Endothelial cell (in vitro differentiated cells): ENCODE data around the gene COX5B. TPM values are rescaled to one million over a fixed set of nuclear protein-coding genes. Genes with fewer than 3 reads are reported as not detected.
A peak's percentile ranks its signal among the peaks of the same experiment; 100 is the strongest.

Source experiments
- DNase-seq: peaks from one replicate; pipeline ENCODE4 v3.0.0; 2021; ENCODE audit warnings: low spot score
- H3K27ac Mint-ChIP-seq: one replicate; pipeline ENCODE4 v1.8.0; 2021; ENCODE audit warnings: mixed read lengths, inconsistent platforms; ENCODE audit not compliant: unreplicated experiment
- H3K27me3 Mint-ChIP-seq: one replicate; pipeline ENCODE4 v1.8.0; 2021; ENCODE audit warnings: mild to moderate bottlenecking, moderate library complexity, mixed read lengths, inconsistent platforms; ENCODE audit not compliant: unreplicated experiment
- H3K36me3 Mint-ChIP-seq: one replicate; pipeline ENCODE4 v1.8.0; 2021; ENCODE audit warnings: mild to moderate bottlenecking, low read depth, mixed read lengths, inconsistent platforms; ENCODE audit not compliant: unreplicated experiment
- H3K4me1 Mint-ChIP-seq: one replicate; pipeline ENCODE4 v1.8.0; 2021; ENCODE audit warnings: mild to moderate bottlenecking, mixed read lengths, inconsistent platforms; ENCODE audit not compliant: unreplicated experiment
- H3K4me3 Mint-ChIP-seq: one replicate; pipeline ENCODE4 v1.8.0; 2021; ENCODE audit warnings: mild to moderate bottlenecking, mixed read lengths, inconsistent platforms; ENCODE audit not compliant: unreplicated experiment
- H3K9me3 Mint-ChIP-seq: one replicate; pipeline ENCODE4 v1.8.0; 2021; ENCODE audit warnings: mixed read lengths, inconsistent platforms; ENCODE audit not compliant: unreplicated experiment
- CTCF ChIP-seq: fragments of 200-600 bp; sonication (generic); IDR thresholded peaks from one replicate; pipeline ENCODE4 v1.5.0; 2021; ENCODE audit warnings: antibody characterized with exemption; ENCODE audit not compliant: unreplicated experiment
- total RNA-seq: library from RNA; stranded (reverse); fragmentation: NEBNext Ultra II Directional; extraction: Animal tissue kit (Norgen Biotek cat#: 25700); gene quantifications from one replicate; pipeline ENCODE4 v1.2.1, GENCODE V29; 2021; ENCODE audit not compliant: unreplicated experiment

The COX5B gene
- total RNA-seq, 1 donor from 2014 or later = 191 TPM

GRCh38 chr2:97645112-97645694 is 659 bp upstream of the COX5B start:
- peak overlapping the region; percentile 94 for H3K4me3 Mint-ChIP-seq
- peaks cover 15% of the 10 kb centered on the region for H3K36me3 Mint-ChIP-seq
- no peak for TF ChIP-seq CTCF
- peaks cover 14% of the 10 kb centered on the region for H3K4me1 Mint-ChIP-seq
- peak; percentile 33 for DNase-seq
- H3K9me3 Mint-ChIP-seq = no peaks in the 10 kb centered on the region
- H3K27me3 Mint-ChIP-seq = no peaks in the 10 kb centered on the region
- peak overlapping the region; percentile 99 for H3K27ac Mint-ChIP-seq

- Mint-ChIP-seq H3K27ac (peak overlapping the region; percentile 51), H3K4me3 (peak overlapping the region; percentile 94), H3K4me1 (peaks cover 14% of the 10 kb centered on the region), H3K27me3 (no peaks in the 10 kb centered on the region), H3K36me3 (peaks cover 18% of the 10 kb centered on the region), H3K9me3 (no peaks in the 10 kb centered on the region)
- no peak for TF ChIP-seq CTCF
- no peak for DNase-seq
These were observed 1.1 kb downstream of the COX5B start for GRCh38 chr2:97646977-97647376.

- H3K4me1 Mint-ChIP-seq = peaks cover 9% of the 10 kb centered on the region
- H3K27me3 Mint-ChIP-seq = peaks cover 5% of the 10 kb centered on the region
- no peak overlapping the region for H3K27ac Mint-ChIP-seq
- no peak overlapping the region for H3K4me3 Mint-ChIP-seq
- H3K36me3 Mint-ChIP-seq = peaks cover 40% of the 10 kb centered on the region
- no peak for DNase-seq
- peaks cover 3% of the 10 kb centered on the region for H3K9me3 Mint-ChIP-seq
- TF ChIP-seq CTCF = no peak
These were observed 5.3 kb downstream of the COX5B start for GRCh38 chr2:97651114-97651513.

- no peak overlapping the region for H3K4me3 Mint-ChIP-seq
- TF ChIP-seq CTCF = no peak
- peaks cover 11% of the 10 kb centered on the region for H3K27me3 Mint-ChIP-seq
- DNase-seq = no peak
- H3K36me3 Mint-ChIP-seq = peaks cover 37% of the 10 kb centered on the region
- peaks cover 3% of the 10 kb centered on the region for H3K9me3 Mint-ChIP-seq
- no peaks in the 10 kb centered on the region for H3K4me1 Mint-ChIP-seq
- H3K27ac Mint-ChIP-seq = no peak overlapping the region
These were observed 7.6 kb downstream of the COX5B start for GRCh38 chr2:97653473-97653872.

- no peak overlapping the region for H3K4me3 Mint-ChIP-seq
- no peak for TF ChIP-seq CTCF
- DNase-seq = no peak
- H3K27me3 Mint-ChIP-seq = peaks cover 11% of the 10 kb centered on the region
- H3K36me3 Mint-ChIP-seq = peaks cover 38% of the 10 kb centered on the region
- no peak overlapping the region for H3K27ac Mint-ChIP-seq
- H3K4me1 Mint-ChIP-seq = no peaks in the 10 kb centered on the region
- peaks cover 3% of the 10 kb centered on the region for H3K9me3 Mint-ChIP-seq
These were observed 8.0 kb downstream of the COX5B start for GRCh38 chr2:97653874-97654273.
